AG10803 (cell line): ENCODE results near the gene DNAJC4.

Source experiments
- DNase-seq: peaks from one replicate; pipeline ENCODE4 v3.0.0; 2010; ENCODE audit warnings: low read depth
- H3K4me3 ChIP-seq: 2 replicates; pipeline ENCODE4 v1.5.1; 2011; ENCODE audit warnings: mild to moderate bottlenecking, low read length, control low read depth
- TF ChIP-seq, protein P1 (sequence below): conservative IDR thresholded peaks from 2 replicates; pipeline ENCODE4 v1.5.1; 2011; ENCODE audit warnings: mild to moderate bottlenecking, low read length, control low read depth, inconsistent platforms

Gene DNAJC4

DNA sequence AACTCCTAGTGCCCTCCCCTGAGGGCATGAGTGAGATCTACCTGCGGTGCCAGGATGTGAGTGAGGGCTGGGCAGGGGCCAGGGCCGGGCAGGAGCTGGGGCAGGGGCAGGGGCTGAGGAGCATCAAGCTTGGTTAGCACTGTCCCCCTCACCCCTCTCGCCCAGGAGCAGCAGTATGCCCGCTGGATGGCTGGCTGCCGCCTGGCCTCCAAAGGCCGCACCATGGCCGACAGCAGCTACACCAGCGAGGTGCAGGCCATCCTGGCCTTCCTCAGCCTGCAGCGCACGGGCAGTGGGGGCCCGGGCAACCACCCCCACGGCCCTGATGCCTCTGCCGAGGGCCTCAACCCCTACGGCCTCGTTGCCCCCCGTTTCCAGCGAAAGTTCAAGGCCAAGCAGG is 10.1 kb upstream of the DNAJC4 start:
- no peak overlapping the region for H3K4me3 ChIP-seq
- TF ChIP-seq, protein P1, sequence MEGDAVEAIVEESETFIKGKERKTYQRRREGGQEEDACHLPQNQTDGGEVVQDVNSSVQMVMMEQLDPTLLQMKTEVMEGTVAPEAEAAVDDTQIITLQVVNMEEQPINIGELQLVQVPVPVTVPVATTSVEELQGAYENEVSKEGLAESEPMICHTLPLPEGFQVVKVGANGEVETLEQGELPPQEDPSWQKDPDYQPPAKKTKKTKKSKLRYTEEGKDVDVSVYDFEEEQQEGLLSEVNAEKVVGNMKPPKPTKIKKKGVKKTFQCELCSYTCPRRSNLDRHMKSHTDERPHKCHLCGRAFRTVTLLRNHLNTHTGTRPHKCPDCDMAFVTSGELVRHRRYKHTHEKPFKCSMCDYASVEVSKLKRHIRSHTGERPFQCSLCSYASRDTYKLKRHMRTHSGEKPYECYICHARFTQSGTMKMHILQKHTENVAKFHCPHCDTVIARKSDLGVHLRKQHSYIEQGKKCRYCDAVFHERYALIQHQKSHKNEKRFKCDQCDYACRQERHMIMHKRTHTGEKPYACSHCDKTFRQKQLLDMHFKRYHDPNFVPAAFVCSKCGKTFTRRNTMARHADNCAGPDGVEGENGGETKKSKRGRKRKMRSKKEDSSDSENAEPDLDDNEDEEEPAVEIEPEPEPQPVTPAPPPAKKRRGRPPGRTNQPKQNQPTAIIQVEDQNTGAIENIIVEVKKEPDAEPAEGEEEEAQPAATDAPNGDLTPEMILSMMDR: no peak
- DNase-seq: no peak

DNA sequence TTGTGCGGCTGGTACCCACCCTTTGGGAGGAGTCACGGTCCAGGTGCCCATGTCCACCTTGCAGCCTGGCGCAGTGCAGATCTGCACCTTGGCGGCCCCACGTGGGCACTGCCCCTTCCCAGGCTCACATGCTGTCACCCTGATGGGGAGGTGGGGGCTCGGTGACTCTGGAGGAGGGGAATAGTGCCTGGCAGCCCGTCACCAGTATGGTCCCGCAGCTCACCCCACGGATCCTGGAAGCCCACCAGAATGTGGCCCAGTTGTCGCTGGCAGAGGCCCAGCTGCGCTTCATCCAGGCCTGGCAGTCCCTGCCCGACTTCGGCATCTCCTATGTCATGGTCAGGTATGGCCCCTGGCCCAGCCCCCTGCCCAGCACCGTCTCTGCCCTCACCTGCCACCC is 9.6 kb upstream of the DNAJC4 start:
- no peak overlapping the region for H3K4me3 ChIP-seq
- TF ChIP-seq, protein P1: no peak
- DNase-seq: no peak

DNA sequence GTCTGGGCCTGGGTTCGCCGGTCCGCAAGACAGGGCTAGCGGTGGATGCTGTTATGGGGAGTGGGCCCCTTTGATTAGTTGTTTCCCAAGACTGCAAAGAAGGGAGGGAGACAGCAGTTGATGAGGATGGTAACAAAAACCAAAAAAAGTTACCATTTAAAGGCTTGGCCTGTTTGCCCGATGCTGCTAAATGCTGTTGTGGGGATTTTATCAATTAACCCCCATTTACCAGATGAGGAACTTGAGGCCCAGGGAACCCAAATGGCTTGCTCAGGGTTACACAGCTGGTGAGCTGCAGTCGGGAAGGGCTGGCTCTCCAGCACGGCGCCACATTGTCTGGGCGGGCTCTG is 7.7 kb upstream of the DNAJC4 start:
- no peak overlapping the region for H3K4me3 ChIP-seq
- TF ChIP-seq, protein P1: no peak
- DNase-seq: no peak

DNA sequence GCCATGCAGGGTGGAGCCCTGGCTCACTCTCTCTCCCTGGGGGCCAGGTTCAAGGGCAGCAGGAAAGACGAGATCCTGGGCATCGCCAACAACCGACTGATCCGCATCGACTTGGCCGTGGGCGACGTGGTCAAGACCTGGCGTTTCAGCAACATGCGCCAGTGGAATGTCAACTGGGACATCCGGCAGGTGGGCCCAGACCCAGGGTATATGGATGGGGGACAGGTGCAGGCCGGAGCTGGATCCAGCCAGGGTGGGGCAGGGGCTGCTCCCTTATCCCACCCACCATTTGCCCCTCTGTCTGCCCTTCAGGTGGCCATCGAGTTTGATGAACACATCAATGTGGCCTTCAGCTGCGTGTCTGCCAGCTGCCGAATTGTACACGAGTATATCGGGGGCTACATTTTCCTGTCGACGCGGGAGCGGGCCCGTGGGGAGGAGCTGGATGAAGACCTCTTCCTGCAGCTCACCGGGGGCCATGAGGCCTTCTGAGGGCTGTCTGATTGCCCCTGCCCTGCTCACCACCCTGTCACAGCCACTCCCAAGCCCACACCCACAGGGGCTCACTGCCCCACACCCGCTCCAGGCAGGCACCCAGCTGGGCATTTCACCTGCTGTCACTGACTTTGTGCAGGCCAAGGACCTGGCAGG is 7.2 kb upstream of the DNAJC4 start:
- TF ChIP-seq, protein P1: no peak
- H3K4me3 ChIP-seq: no peak overlapping the region
- DNase-seq: no peak

DNA sequence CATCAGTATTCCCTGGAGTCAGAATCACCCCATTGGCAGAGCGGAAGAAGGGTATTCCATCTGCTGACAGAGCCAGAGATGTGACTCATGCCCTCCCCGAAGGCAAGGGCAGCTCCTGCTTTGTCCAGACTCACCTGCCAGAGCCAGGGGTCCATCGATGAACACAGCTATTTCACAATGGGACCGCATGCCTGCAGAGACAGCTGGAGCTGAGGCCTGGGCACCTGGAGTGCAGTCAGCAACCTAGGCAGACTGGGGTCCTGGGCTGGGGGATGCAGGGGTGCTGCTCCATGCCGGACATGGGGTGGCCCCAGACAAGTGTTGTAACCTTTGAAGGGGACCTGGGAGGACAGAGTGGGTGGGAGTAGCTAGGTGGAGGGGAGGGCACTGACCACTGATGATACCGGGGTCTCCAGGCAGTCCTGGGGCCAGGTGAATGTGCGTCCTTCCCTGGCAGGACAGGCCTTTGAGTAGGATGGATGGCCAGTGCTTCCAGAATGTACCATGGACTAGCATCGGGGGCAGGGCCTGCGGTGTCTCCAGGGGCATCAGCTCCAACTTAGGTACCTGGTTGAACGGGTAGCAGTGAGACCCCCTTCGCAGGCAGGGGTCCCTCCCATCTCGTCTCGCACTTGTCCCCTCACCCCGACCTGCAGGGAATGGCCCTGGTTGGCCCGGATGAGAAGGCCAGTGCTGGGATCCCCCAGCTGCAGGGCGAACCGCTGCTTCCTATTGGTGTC is 6.0 kb upstream of the DNAJC4 start:
- TF ChIP-seq, protein P1: no peak
- no peak for DNase-seq
- no peak overlapping the region for H3K4me3 ChIP-seq

DNA sequence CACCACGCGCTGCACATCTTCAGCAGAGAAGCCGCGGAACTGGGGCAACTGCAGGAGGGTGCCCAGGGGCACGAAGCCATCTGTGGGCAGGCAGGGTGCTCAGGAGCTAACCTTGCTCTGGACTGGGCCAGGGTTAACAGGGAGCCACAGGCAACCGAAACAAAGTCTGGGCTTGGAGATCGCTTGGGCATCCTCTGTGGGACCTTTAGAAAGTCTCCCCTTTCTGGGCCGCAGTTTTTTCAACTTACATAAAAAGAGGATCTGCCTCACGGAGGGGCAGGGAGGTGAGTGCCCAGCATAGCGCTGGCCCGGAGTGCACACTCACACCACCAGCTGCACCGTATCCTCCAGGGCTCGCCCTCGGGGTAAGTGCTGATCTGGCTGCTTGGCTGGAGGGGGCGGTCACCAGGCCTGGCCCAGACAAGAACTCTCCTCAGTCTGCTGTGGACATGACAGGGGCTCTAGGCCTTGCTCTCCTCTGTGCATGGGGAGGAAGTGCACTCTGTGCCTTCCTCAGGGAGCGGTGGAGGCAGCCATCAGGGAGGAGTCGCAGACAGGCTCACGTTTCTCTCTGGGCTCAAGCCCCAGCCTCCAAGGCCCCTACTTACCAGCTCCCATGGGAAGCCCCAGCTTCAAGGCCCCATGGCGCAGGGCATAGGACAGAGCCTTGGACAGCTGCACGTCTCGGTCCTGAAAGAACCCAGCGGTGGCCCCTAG is 5.3 kb upstream of the DNAJC4 start:
- DNase-seq: no peak
- TF ChIP-seq, protein P1: no peak
- H3K4me3 ChIP-seq: peak overlapping the region; percentile 89
